Loucy (cell line): ENCODE results near the gene CA5A.

Source experiments
- H2AFZ ChIP-seq: fragments of 200-600 bp; sonication (generic); 2 replicates; pipeline ENCODE4 v1.6.0; 2016; ENCODE audit warnings: antibody characterized with exemption, mild to moderate bottlenecking, low read length, moderate library complexity
- H3F3A ChIP-seq: fragments of 200-600 bp; 2 replicates; pipeline ENCODE4 v1.6.0; 2016; ENCODE audit warnings: antibody characterized with exemption, low read depth, mild to moderate bottlenecking
- H3K27me3 ChIP-seq: fragments of 200-600 bp; sonication (generic); 2 replicates; pipeline ENCODE4 v1.6.1; 2014; ENCODE audit warnings: low read length, mild to moderate bottlenecking; ENCODE audit not compliant: insufficient read depth, poor library complexity, severe bottlenecking
- H3K36me3 ChIP-seq: fragments of 200-600 bp; sonication (generic); 2 replicates; pipeline ENCODE4 v1.6.1; 2016; ENCODE audit warnings: low read length; ENCODE audit not compliant: insufficient read depth
- H3K4me1 ChIP-seq: fragments of 200-600 bp; sonication (generic); 2 replicates; pipeline ENCODE4 v1.5.1; 2014; ENCODE audit warnings: low read length, mild to moderate bottlenecking; ENCODE audit not compliant: insufficient read depth, poor library complexity, severe bottlenecking
- H3K4me2 ChIP-seq: fragments of 200-600 bp; sonication (generic); 2 replicates; pipeline ENCODE4 v1.6.0; 2014; ENCODE audit warnings: antibody characterized with exemption, low read length, low read depth, mild to moderate bottlenecking; ENCODE audit not compliant: poor library complexity, severe bottlenecking
- H3K4me3 ChIP-seq: fragments of 200-600 bp; sonication (generic); 2 replicates; pipeline ENCODE4 v1.5.1; 2014; ENCODE audit warnings: low read length, mild to moderate bottlenecking, mixed read lengths; ENCODE audit not compliant: poor library complexity, severe bottlenecking
- H3K79me2 ChIP-seq: fragments of 200-600 bp; sonication (generic); 2 replicates; pipeline ENCODE4 v1.6.1; 2014; ENCODE audit warnings: low read length; ENCODE audit not compliant: insufficient read depth
- H3K9ac ChIP-seq: fragments of 200-600 bp; sonication (generic); 2 replicates; pipeline ENCODE4 v1.6.0; 2014; ENCODE audit warnings: mild to moderate bottlenecking, low read depth, low read length, moderate library complexity; ENCODE audit not compliant: poor library complexity, severe bottlenecking
- H3K9me2 ChIP-seq: fragments of 200-600 bp; sonication (generic); replicated peaks from 2 replicates; pipeline ENCODE4 v1.6.1; 2016; ENCODE audit warnings: low read depth, low read length, mixed read lengths
- H3K9me3 ChIP-seq: fragments of 200-600 bp; sonication (generic); 2 replicates; pipeline ENCODE4 v1.6.1; 2014; ENCODE audit warnings: mild to moderate bottlenecking, antibody characterized with exemption, low read length, low read depth; ENCODE audit not compliant: insufficient read depth
- H4K20me1 ChIP-seq: fragments of 200-600 bp; sonication (generic); 2 replicates; pipeline ENCODE4 v1.6.0; 2014; ENCODE audit warnings: antibody characterized with exemption, low read length, mild to moderate bottlenecking; ENCODE audit not compliant: insufficient read depth, poor library complexity, severe bottlenecking
- CTCF ChIP-seq: fragments of 200-600 bp; sonication (generic); conservative IDR thresholded peaks from 2 replicates; pipeline ENCODE4 v1.5.1; 2014; ENCODE audit warnings: mild to moderate bottlenecking, antibody characterized with exemption, low read length
- EZH2phosphoT487 ChIP-seq: fragments of 200-600 bp; IDR thresholded peaks from 2 replicates; pipeline ENCODE4 v1.6.1; 2018; ENCODE audit warnings: antibody characterized with exemption, mild to moderate bottlenecking, moderate library complexity, borderline replicate concordance

CA5A gene

GRCh38 chr16:87945351-87946042 lies 9.2 kb upstream of the CA5A start:
- no peak overlapping the region for H3K4me3 ChIP-seq
- TF ChIP-seq CTCF: no peak
- TF ChIP-seq EZH2phosphoT487: no peak
- no peak overlapping the region for H2AFZ ChIP-seq
- no peaks in the 10 kb centered on the region for H3K27me3 ChIP-seq
- no peaks in the 10 kb centered on the region for H3K9me2 ChIP-seq
- no peaks in the 10 kb centered on the region for H3K9me3 ChIP-seq
- H3K79me2 ChIP-seq: no peaks in the 10 kb centered on the region
- H3F3A ChIP-seq: no peaks in the 10 kb centered on the region
- H3K4me2 ChIP-seq: no peak overlapping the region
- no peaks in the 10 kb centered on the region for H4K20me1 ChIP-seq
- H3K36me3 ChIP-seq: no peaks in the 10 kb centered on the region
- no peak overlapping the region for H3K9ac ChIP-seq
- no peaks in the 10 kb centered on the region for H3K4me1 ChIP-seq

DNA sequence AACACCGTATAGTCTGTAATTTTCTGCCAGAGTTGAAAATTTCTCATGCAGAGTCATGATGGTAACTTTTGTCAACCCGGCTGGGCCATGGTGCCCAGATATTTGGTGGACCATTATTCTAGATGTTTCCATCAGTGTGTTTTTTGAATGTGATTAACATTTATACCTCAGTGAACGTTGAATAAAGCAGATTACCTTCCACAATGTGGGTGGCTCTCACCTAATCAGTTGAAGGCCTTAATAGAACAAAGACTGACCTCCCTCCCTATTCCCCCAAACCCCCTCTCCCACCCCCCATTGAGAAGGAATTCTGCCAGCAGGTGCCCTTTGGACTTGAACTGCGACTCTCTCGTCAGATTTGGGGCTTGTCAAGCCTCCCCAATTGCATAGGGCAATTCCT lies 6.4 kb upstream of the CA5A start:
- no peaks in the 10 kb centered on the region for H3K4me1 ChIP-seq
- H3K9me3 ChIP-seq: no peaks in the 10 kb centered on the region
- TF ChIP-seq CTCF (no peak), EZH2phosphoT487 (no peak)
- no peak overlapping the region for H3K9ac ChIP-seq
- no peaks in the 10 kb centered on the region for H3K36me3 ChIP-seq
- H3K27me3 ChIP-seq: no peaks in the 10 kb centered on the region
- H3F3A ChIP-seq: no peaks in the 10 kb centered on the region
- H3K4me2 ChIP-seq: no peak overlapping the region
- H3K79me2 ChIP-seq: no peaks in the 10 kb centered on the region
- H3K4me3 ChIP-seq: no peak overlapping the region
- H4K20me1 ChIP-seq: no peaks in the 10 kb centered on the region
- H3K9me2 ChIP-seq: no peaks in the 10 kb centered on the region
- H2AFZ ChIP-seq: no peak overlapping the region

- Histone ChIP-seq H3K9me2 (no peaks in the 10 kb centered on the region), H4K20me1 (no peaks in the 10 kb centered on the region), H3K79me2 (no peaks in the 10 kb centered on the region), H3K4me2 (no peak overlapping the region), H3K9me3 (no peaks in the 10 kb centered on the region), H3K36me3 (no peaks in the 10 kb centered on the region), H3K27me3 (no peaks in the 10 kb centered on the region), H3F3A (no peaks in the 10 kb centered on the region), H3K4me3 (no peak overlapping the region), H3K9ac (no peak overlapping the region), H2AFZ (no peak overlapping the region), H3K4me1 (no peaks in the 10 kb centered on the region)
- TF ChIP-seq CTCF (no peak), EZH2phosphoT487 (no peak)
These were observed 3.5 kb upstream of the CA5A start for GRCh38 chr16:87939562-87940423.
